IMR-90 (cell line): ENCODE measurements around the gene IGF1R. TPM values are rescaled to one million over a fixed set of nuclear protein-coding genes. Genes with fewer than 3 reads are reported as not detected.

Experiments
- ATAC-seq: fragments of 200-7000 bp; cut with Tn5 transposase; 2 replicates; pipeline ENCODE4 v1.9.1; 2020; ENCODE audit warnings: low read depth, mild to moderate bottlenecking, moderate library complexity
- BruUV-seq: library from RNA; stranded (reverse); fragments of 400-500 nt; replicated peaks from 2 replicates; lab custom pipeline; 2021; lab: Mats Ljungman, UMichigan
- CTCF ChIA-PET: fragments of 300-600 bp; formaldehyde crosslinking; extraction: SDS; loops from one replicate; lab custom pipeline; 2021; ENCODE audit warnings: antibody characterized with exemption; lab: Yijun Ruan, JAX
- POLR2A ChIA-PET: fragments of 300-600 bp; sonication (Branson Sonifier 250); formaldehyde crosslinking; loops from one replicate; lab custom pipeline; 2022; ENCODE audit warnings: antibody characterized with exemption; ENCODE audit not compliant: unreplicated experiment; lab: Charles Lee
- DNase-seq: peaks from one replicate; pipeline ENCODE4 v3.0.0; 2013
- H2AFZ ChIP-seq: replicated peaks from 2 replicates; pipeline ENCODE3; 2013; ENCODE audit warnings: low read length, mild to moderate bottlenecking; ENCODE audit not compliant: poor library complexity
- H2AK5ac ChIP-seq: 2 replicates; pipeline ENCODE4 v1.6.1; 2013; ENCODE audit warnings: low read depth, low read length, inconsistent platforms
- H2AK9ac ChIP-seq: replicated peaks from 2 replicates; pipeline ENCODE3; 2013; ENCODE audit warnings: mild to moderate bottlenecking, low read depth, low read length, moderate library complexity; ENCODE audit not compliant: poor library complexity
- H2BK120ac ChIP-seq: 2 replicates; pipeline ENCODE4 v1.6.1; 2013; ENCODE audit warnings: low read depth, low read length, inconsistent platforms
- H2BK15ac ChIP-seq: 3 replicates; pipeline ENCODE4 v1.6.1; 2013; ENCODE audit warnings: low read depth, low read length, inconsistent platforms
- H2BK20ac ChIP-seq: 2 replicates; pipeline ENCODE4 v1.6.1; 2013; ENCODE audit warnings: low read depth, mild to moderate bottlenecking, inconsistent platforms, low read length, moderate library complexity
- H2BK5ac ChIP-seq: 2 replicates; pipeline ENCODE4 v1.6.1; 2013; ENCODE audit warnings: mild to moderate bottlenecking, low read depth, low read length, inconsistent platforms; ENCODE audit not compliant: poor library complexity, severe bottlenecking
- H3K14ac ChIP-seq: replicated peaks from 2 replicates; pipeline ENCODE4 v1.6.1; 2013; ENCODE audit warnings: low read depth, low read length, inconsistent platforms
- H3K18ac ChIP-seq: 2 replicates; pipeline ENCODE4 v1.6.1; 2013; ENCODE audit warnings: low read depth, low read length, control low read depth
- H3K23ac ChIP-seq: 2 replicates; pipeline ENCODE4 v1.6.1; 2013; ENCODE audit warnings: low read depth, low read length, inconsistent platforms
- H3K27ac ChIP-seq: 2 replicates; pipeline ENCODE4 v1.5.1; 2013; ENCODE audit warnings: mild to moderate bottlenecking, control low read depth, low read length; ENCODE audit not compliant: insufficient read depth
- H3K27me3 ChIP-seq: 2 replicates; pipeline ENCODE4 v1.6.1; 2013; ENCODE audit warnings: low read length; ENCODE audit not compliant: control insufficient read depth, insufficient read depth
- H3K36me3 ChIP-seq: 2 replicates; pipeline ENCODE4 v1.6.1; 2013; ENCODE audit warnings: low read length, mixed read lengths; ENCODE audit not compliant: control insufficient read depth, insufficient read depth
- H3K4ac ChIP-seq: 2 replicates; pipeline ENCODE4 v1.6.1; 2013; ENCODE audit warnings: low read depth, low read length, inconsistent platforms
- H3K4me1 ChIP-seq: 2 replicates; pipeline ENCODE4 v1.6.1; 2013; ENCODE audit warnings: low read length, mixed read lengths; ENCODE audit not compliant: control insufficient read depth, insufficient read depth
- H3K4me2 ChIP-seq: 2 replicates; pipeline ENCODE4 v1.6.1; 2013; ENCODE audit warnings: low read depth, mild to moderate bottlenecking, control low read depth, low read length, moderate library complexity
- H3K4me3 ChIP-seq: 2 replicates; pipeline ENCODE4 v1.5.1; 2013; ENCODE audit warnings: low read depth, mild to moderate bottlenecking, control low read depth, low read length, moderate library complexity; ENCODE audit not compliant: insufficient read depth
- H3K56ac ChIP-seq: 2 replicates; pipeline ENCODE4 v1.6.1; 2013; ENCODE audit warnings: low read length, inconsistent platforms; ENCODE audit not compliant: insufficient read depth; ENCODE audit errors: extremely low read depth
- H3K79me1 ChIP-seq, 2 experiments: 2 replicates each; pipeline ENCODE4 v1.6.1; 2013; ENCODE audit warnings: low read length in 2 of 2, inconsistent platforms in 1 of 2, low read depth in 1 of 2
- H3K9ac ChIP-seq: 2 replicates; pipeline ENCODE4 v1.6.1; 2013; ENCODE audit warnings: low read depth, low read length, control low read depth
- H3K9me1 ChIP-seq: 2 replicates; pipeline ENCODE4 v1.6.1; 2013; ENCODE audit warnings: low read length, inconsistent platforms; ENCODE audit not compliant: insufficient read depth
- H3K9me3 ChIP-seq: 2 replicates; pipeline ENCODE4 v1.6.1; 2013; ENCODE audit warnings: low read length; ENCODE audit not compliant: control insufficient read depth, insufficient read depth
- H4K20me1 ChIP-seq: 2 replicates; pipeline ENCODE4 v1.6.1; 2013; ENCODE audit warnings: low read length, inconsistent platforms; ENCODE audit not compliant: insufficient read depth
- H4K5ac ChIP-seq: 2 replicates; pipeline ENCODE4 v1.6.1; 2013; ENCODE audit warnings: mild to moderate bottlenecking, low read depth, low read length, control low read depth
- H4K8ac ChIP-seq, 2 experiments: 2 replicates each; pipeline ENCODE4 v1.6.1; 2013; ENCODE audit warnings: low read depth in 2 of 2, low read length in 2 of 2, control low read depth in 1 of 2, inconsistent platforms in 1 of 2
- H4K91ac ChIP-seq: 2 replicates; pipeline ENCODE4 v1.6.1; 2013; ENCODE audit warnings: low read depth, low read length, inconsistent platforms; ENCODE audit not compliant: insufficient read depth
- MAZ ChIP-seq: IDR thresholded peaks from 2 replicates; pipeline ENCODE4 v1.6.1; 2012; ENCODE audit warnings: low read depth, mild to moderate bottlenecking, low read length, improper control_type of control experiment, moderate library complexity, borderline replicate concordance
- RAD21 ChIP-seq: IDR thresholded peaks from 2 replicates; pipeline ENCODE4 v1.6.1; 2012; ENCODE audit warnings: low read length, improper control_type of control experiment
- RCOR1 ChIP-seq: IDR thresholded peaks from 2 replicates; pipeline ENCODE4 v1.6.1; 2012; ENCODE audit warnings: mild to moderate bottlenecking, low read length, improper control_type of control experiment; ENCODE audit not compliant: insufficient replicate concordance
- WGBS, 2 experiments: methylation state at CpG; one replicate each; pipeline versions ENCODE4 v1.1.5 to v1.1.7; 2013; ENCODE audit warnings: missing lambda C conversion rate in 2 of 2; ENCODE audit not compliant: insufficient read length in 1 of 2; ENCODE audit errors: extremely low coverage in 2 of 2; 5-methylcytosine and 5-hydroxymethylcytosine counted together
- dilution Hi-C: fragments of 300-500 bp; cut with HindIII; formaldehyde crosslinking; loops from one replicate; pipeline ENCODE4 v1.14.3; 2018; ENCODE audit warnings: low sequenced_read_pairs; ENCODE audit not compliant: unreplicated experiment
- in situ Hi-C: fragments of 300-500 bp; cut with MboI; formaldehyde crosslinking; loops from 3 replicates; pipeline ENCODE4 v1.14.3; 2019; ENCODE audit warnings: low sequenced_read_pairs, inconsistent platforms, mixed read lengths
- intact Hi-C: fragments of 100-400 bp; cut with micrococcal nuclease; formaldehyde crosslinking; loops from 2 replicates; pipeline ENCODE4 v1.10.0; 2022
- polyA plus RNA-seq, 3 experiments: library from polyadenylated mRNA; depleted of rRNA; stranded (reverse); fragments of >200 nt; gene quantifications; 2 replicates each; pipeline ENCODE4 v1.2.3, GENCODE V29; 2012; ENCODE audit warnings: low replicate concordance in 1 of 3
- total RNA-seq: library from RNA; depleted of rRNA; stranded (reverse); fragments of >200 nt; gene quantifications from 2 replicates; pipeline ENCODE4 v1.2.3, GENCODE V29; 2012

IGF1R gene
- total and polyA plus RNA-seq, 2 of the 4 experiments (the other 2 are of a cell fraction) = 24.0 to 24.9 TPM

DNA sequence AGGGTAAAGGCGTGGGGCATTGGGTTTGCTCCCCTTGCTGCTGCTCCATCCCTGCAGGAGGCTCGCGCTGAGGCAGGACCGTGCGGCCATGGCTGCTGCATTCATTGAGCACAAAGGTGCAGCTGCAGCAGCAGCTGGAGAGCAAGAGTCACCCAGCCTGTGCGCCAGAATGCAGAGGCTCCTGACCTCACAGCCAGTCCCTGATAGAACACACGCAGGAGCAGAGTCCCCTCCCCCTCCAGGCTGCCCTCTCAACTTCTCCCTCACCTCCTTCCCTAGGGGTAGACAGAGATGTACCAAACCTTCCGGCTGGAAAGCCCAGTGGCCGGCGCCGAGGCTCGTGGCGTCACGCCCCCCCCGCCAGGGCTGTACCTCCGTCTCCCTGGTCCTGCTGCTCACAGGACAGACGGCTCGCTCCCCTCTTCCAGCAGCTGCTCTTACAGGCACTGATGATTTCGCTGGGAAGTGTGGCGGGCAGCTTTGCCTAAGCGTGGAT, 312.3 kb downstream of the IGF1R start:
- Histone ChIP-seq H3K9me1 (peaks cover 6% of the 10 kb centered on the region; the same call in 1 of the 2 replicates), H3K4me1 (peaks cover 5% of the 10 kb centered on the region; the same call in 1 of the 2 replicates), H2AK9ac (no peak overlapping the region), H3K56ac (no peak overlapping the region), H3K27ac (no peak overlapping the region), H2BK15ac (no peak overlapping the region), H3K79me1 (peaks cover 8 to 22% of the 10 kb centered on the region in 2 experiments; a peak in 3 of 4 replicates), H3K4me2 (no peak overlapping the region), H3K9me3 (peaks cover 18% of the 10 kb centered on the region), H4K20me1 (no peaks in the 10 kb centered on the region), H3K18ac (no peak overlapping the region), H3K4ac (no peak overlapping the region), H3K36me3 (peaks cover 65% of the 10 kb centered on the region), H4K8ac (no peak overlapping the region), H2AFZ (no peak overlapping the region), H4K91ac (no peak overlapping the region), H3K14ac (no peak overlapping the region), H3K9ac (no peak overlapping the region), H3K23ac (no peak overlapping the region), H3K4me3 (no peak overlapping the region), H2BK5ac (no peak overlapping the region), H2BK120ac (no peak overlapping the region), H4K5ac (no peak overlapping the region), H2AK5ac (no peak overlapping the region), H3K27me3 (no peaks in the 10 kb centered on the region), H2BK20ac (no peak overlapping the region)
- TF ChIP-seq MAZ = no peak
- TF ChIP-seq RAD21 = no peak
- TF ChIP-seq RCOR1 = no peak
- WGBS, 2 experiments = 96% methylated on average over 5 of the region's 21 CpGs; no CpG with 5 or more reads in 1 of the 2 experiments
- no peak for ATAC-seq
- dilution Hi-C loops = no loop called here
- in situ Hi-C loops = no loop called here
- ChIA-PET POLR2A (no interaction called here), CTCF (no interaction called here)
- intact Hi-C loops = no loop called here
- DNase-seq = no peak
- no TSS peak for BruUV-seq
